RWPE1 (cell line): Measurements from ENCODE around the gene POGZ.
A peak's percentile ranks its signal among the peaks of the same experiment; 100 is the strongest.

Experiments
- CTCF ChIA-PET: fragments of 350-600 bp; sonication (Branson Sonifier 250); formaldehyde crosslinking; extraction: SDS; loops from one replicate; lab custom pipeline; 2021; lab: Yijun Ruan, JAX
- POLR2A ChIA-PET: fragments of 400-600 bp; formaldehyde crosslinking; extraction: SDS; loops from one replicate; lab custom pipeline; 2020; ENCODE audit warnings: antibody characterized with exemption; ENCODE audit not compliant: low non-redundant PET; lab: Yijun Ruan, JAX
- DNase-seq: peaks from one replicate; pipeline ENCODE4 v3.0.0; 2012; ENCODE audit warnings: low spot score
- H3K27ac ChIP-seq: fragments of 450-650 bp; 2 replicates; pipeline ENCODE4 v1.5.1; 2017
- CTCF ChIP-seq: fragments of 450-650 bp; conservative IDR thresholded peaks from 2 replicates; pipeline ENCODE4 v1.5.1; 2017; ENCODE audit warnings: low read depth, mild to moderate bottlenecking

Gene POGZ

GRCh38 chr1:151472856-151473731 is 13.8 kb upstream of the POGZ start:
- DNase-seq, result no peak
- POLR2A ChIA-PET, result no interaction called here
- CTCF ChIA-PET, result no interaction called here

GRCh38 chr1:151465026-151465425 is 5.7 kb upstream of the POGZ start:
- H3K27ac ChIP-seq, result no peak overlapping the region
- no peak for TF ChIP-seq CTCF
- POLR2A ChIA-PET, result interaction anchor here (0.7 kb wide), 1 partner anchor 365 kb away, joined by 7 read pairs; no protein-coding TSS in a partner anchor
- DNase-seq, result no peak
- CTCF ChIA-PET, result interaction anchor here (0.7 to 1.1 kb wide), 2 partner anchors 138 to 290 kb away, joined by 3 read pairs; no protein-coding TSS in a partner anchor

More at GRCh38 chr1:151472856-151473731, 13.8 kb upstream of the POGZ start:
- H3K27ac ChIP-seq, result no peak overlapping the region
- TF ChIP-seq CTCF, result no peak

- POLR2A ChIA-PET, result no interaction called here
- no peak for TF ChIP-seq CTCF
- no peak overlapping the region for H3K27ac ChIP-seq
- no peak for DNase-seq
- CTCF ChIA-PET, result no interaction called here
Observed at GRCh38 chr1:151461694-151462093, 2.4 kb upstream of the POGZ start.

- H3K27ac ChIP-seq, result peak overlapping the region; percentile 96
- CTCF ChIA-PET, result no interaction called here
- peak; percentile 77 for DNase-seq
Observed at GRCh38 chr1:151458802-151459330, 428 bp downstream of the POGZ start.

GRCh38 chr1:151457911-151458801 is 1.1 kb downstream of the POGZ start:
- ChIA-PET CTCF (no interaction called here), POLR2A (no interaction called here)
- peak; percentile 86 for DNase-seq
- H3K27ac ChIP-seq, result peak overlapping the region; percentile 96
- no peak for TF ChIP-seq CTCF

More at GRCh38 chr1:151458802-151459330, 428 bp downstream of the POGZ start:
- POLR2A ChIA-PET, result no interaction called here
- TF ChIP-seq CTCF, result no peak

GRCh38 chr1:151455966-151456365 is 3.3 kb downstream of the POGZ start:
- no peak for DNase-seq
- CTCF ChIA-PET, result interaction anchor here (0.7 kb wide), 1 partner anchor 159 kb away, joined by 4 read pairs; no protein-coding TSS in a partner anchor
- no peak for TF ChIP-seq CTCF
- POLR2A ChIA-PET, result no interaction called here
- H3K27ac ChIP-seq, result no peak overlapping the region
